Measurements from ENCODE around the gene CHD9.

DNA sequence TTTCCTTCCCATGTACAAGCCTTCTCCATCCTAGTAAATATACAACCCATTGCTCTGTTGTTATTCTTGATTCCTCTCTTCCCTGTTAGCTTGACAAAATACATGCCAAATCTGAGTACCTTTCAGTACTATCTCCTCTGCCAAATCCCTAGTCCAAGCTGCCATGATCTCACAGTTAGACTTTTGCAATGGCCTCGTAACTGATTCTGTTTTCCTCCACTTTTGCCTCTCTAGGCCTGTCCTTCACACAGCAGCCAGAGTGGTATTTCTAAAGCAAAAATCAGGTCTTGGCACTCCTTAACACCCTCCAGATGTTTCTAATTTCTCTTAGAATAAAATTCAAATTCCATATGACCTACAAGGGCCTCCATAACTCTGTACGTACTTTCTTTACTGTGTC is 226.5 kb downstream of the CHD9 start:
- TF ChIP-seq SP1 (IDR thresholded peaks at IDR 0.05), result no peak
- TF ChIP-seq MAX (IDR thresholded peaks at IDR 0.05), result no peak
- TF ChIP-seq CTCF (IDR thresholded peaks at IDR 0.05; ENCODE audit: low read depth, low read length, missing input control), result no peak
- no peak for TF ChIP-seq FOXA1 (IDR thresholded peaks at IDR 0.05)
- TF ChIP-seq YY1 (IDR thresholded peaks at IDR 0.05), result no peak
- TF ChIP-seq ATF3 (IDR thresholded peaks at IDR 0.05), result no peak
- TF ChIP-seq JUND (IDR thresholded peaks at IDR 0.05), result no peak
- no peak for TF ChIP-seq EGR1 (IDR thresholded peaks at IDR 0.05; ENCODE audit: low read depth in 2 of 2)
- TF ChIP-seq HNF4G (IDR thresholded peaks at IDR 0.05), result no peak
- TF ChIP-seq TAF1 (conservative IDR thresholded peaks at IDR 0.05), result no peak
- TF ChIP-seq, protein P1, sequence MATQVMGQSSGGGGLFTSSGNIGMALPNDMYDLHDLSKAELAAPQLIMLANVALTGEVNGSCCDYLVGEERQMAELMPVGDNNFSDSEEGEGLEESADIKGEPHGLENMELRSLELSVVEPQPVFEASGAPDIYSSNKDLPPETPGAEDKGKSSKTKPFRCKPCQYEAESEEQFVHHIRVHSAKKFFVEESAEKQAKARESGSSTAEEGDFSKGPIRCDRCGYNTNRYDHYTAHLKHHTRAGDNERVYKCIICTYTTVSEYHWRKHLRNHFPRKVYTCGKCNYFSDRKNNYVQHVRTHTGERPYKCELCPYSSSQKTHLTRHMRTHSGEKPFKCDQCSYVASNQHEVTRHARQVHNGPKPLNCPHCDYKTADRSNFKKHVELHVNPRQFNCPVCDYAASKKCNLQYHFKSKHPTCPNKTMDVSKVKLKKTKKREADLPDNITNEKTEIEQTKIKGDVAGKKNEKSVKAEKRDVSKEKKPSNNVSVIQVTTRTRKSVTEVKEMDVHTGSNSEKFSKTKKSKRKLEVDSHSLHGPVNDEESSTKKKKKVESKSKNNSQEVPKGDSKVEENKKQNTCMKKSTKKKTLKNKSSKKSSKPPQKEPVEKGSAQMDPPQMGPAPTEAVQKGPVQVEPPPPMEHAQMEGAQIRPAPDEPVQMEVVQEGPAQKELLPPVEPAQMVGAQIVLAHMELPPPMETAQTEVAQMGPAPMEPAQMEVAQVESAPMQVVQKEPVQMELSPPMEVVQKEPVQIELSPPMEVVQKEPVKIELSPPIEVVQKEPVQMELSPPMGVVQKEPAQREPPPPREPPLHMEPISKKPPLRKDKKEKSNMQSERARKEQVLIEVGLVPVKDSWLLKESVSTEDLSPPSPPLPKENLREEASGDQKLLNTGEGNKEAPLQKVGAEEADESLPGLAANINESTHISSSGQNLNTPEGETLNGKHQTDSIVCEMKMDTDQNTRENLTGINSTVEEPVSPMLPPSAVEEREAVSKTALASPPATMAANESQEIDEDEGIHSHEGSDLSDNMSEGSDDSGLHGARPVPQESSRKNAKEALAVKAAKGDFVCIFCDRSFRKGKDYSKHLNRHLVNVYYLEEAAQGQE (IDR thresholded peaks at IDR 0.05), result no peak
- no peak for TF ChIP-seq GABPA (IDR thresholded peaks at IDR 0.05 in 1 of 2, conservative IDR thresholded peaks at IDR 0.05 in 1 of 2)

Measured in liver (tissue), 3 donors.